Measurements from ENCODE around the gene IFT80.

GRCh38 chr3:160434071-160434470, 35.0 kb upstream of the IFT80 start:
- TF ChIP-seq CTCF (IDR thresholded peaks at IDR 0.05; ENCODE audit: low read length) (no peak), EZH2 (IDR thresholded peaks at IDR 0.05; ENCODE audit: borderline replicate concordance, low read length) (no peak)

Data from OCI-LY1 (cell line).